HG03135 (cell line): Measurements from ENCODE around the gene HOMER1.
"Not testable (repeated sequence)": the region's sequence is repeated elsewhere in the genome, so short reads cannot be mapped to it uniquely, and the experiment has no call there.

Experiments used
- ATAC-seq: cut with Tn5 transposase; IDR thresholded peaks from one replicate; pipeline ENCODE4 v1.9.1; 2021; ENCODE audit warnings: mild to moderate bottlenecking, moderate library complexity; ENCODE audit not compliant: unreplicated experiment

Gene HOMER1

GRCh38 chr5:79430196-79430595 is 83.7 kb downstream of the HOMER1 start:
- ATAC-seq, result no peak

DNA sequence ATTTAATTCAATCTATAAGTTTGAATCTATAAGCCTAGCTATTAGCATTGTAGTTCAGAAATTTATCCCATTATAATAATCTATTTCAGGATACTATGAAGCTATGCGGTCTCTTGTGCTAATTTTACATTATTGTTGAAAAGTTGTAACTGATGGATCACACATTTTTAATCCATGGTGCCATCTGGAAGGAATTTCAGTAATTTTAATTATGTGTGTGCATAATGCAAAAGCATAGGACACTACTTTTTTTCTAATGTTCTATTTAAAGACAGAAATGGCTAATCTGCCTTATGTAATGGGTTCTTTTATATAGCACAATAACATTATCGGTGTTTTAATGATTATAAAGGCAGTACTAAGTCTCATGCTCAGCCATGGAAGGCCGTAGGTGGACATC is 90.6 kb downstream of the HOMER1 start:
- ATAC-seq, result no peak

- no peak for ATAC-seq
These were observed 93.7 kb downstream of the HOMER1 start for GRCh38 chr5:79420248-79420647.

GRCh38 chr5:79418276-79418675 is 95.7 kb downstream of the HOMER1 start:
- ATAC-seq, result no peak

GRCh38 chr5:79417495-79417894 is 96.4 kb downstream of the HOMER1 start:
- no peak for ATAC-seq

GRCh38 chr5:79416499-79416898 is 97.4 kb downstream of the HOMER1 start:
- ATAC-seq, result peak; percentile 70

- no peak for ATAC-seq
These were observed 100.8 kb downstream of the HOMER1 start for GRCh38 chr5:79413112-79413511.

DNA sequence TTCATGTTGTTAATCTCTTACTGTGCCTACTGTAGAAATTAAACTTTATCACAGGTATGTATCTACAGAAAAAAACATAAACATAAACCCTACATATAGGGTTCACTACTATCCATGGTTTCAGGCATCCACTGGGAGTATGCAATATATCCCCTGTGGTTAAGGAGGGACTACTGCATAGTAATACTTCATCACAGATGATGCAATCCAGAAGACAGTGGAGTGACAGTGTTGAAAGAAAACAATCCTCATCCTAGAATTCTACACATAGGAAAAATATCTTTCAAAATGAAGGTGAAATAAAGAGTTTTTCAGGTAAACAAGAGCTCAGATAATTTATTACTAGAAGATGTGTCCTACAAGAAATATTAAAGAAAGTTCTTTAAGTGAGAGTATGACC is 105.9 kb downstream of the HOMER1 start:
- ATAC-seq, result no peak

DNA sequence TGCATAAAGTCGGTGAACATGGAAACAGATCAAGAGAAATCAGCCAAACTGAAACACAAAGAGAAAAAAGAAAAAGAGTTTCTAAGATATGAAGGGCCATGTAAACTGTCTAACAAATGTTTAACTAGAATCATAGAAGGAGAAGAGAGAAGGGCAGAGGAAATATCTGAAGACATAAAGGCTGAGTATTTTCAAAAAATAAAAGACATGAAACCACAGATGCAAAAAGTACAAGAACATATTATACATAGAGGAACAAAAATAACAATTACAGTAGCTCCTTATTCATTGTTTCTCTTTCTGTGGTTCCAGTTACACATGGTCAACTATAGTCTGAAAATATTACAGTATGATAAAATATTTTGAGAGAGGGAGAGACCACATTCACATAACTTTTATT is 106.3 kb downstream of the HOMER1 start:
- no peak for ATAC-seq

DNA sequence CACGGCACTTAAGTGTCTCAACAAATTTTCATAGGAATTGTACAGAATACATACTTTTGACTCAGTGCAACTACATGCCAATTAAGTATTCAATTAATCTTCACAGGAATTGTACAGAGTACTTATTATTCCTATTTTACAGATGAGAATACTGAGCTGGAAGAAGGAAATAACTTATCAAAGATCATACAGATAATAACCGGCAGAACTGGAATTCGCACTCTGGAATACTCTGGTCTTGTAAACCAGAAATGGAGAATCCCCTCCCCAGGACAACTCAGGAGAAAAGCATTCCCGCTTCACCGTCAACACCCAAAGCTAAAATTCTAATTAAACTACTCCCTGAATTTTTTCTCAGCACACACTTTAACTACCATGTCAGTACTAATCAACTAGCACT is 112.7 kb downstream of the HOMER1 start:
- no peak for ATAC-seq

- ATAC-seq, result no peak
These were observed 114.9 kb downstream of the HOMER1 start for GRCh38 chr5:79399046-79399445.

DNA sequence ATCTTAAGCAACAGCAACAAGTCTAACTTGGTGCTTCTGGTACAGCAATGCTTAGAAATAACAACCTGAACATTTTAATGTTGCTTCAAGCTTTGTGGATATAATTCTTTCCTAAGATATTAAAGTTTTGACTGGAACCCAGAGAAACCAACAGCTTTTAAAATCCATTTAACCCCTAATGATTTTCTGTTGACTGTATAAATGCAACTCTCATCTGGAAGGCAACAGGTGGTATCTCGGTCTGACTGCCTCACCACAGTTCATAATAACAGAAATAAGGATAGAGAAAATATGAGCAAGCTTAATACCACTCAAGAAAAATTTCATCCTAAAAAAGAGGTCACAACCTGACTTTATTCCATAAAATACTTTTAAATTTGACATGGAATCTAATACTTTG is 116.9 kb downstream of the HOMER1 start:
- ATAC-seq, result no peak

DNA sequence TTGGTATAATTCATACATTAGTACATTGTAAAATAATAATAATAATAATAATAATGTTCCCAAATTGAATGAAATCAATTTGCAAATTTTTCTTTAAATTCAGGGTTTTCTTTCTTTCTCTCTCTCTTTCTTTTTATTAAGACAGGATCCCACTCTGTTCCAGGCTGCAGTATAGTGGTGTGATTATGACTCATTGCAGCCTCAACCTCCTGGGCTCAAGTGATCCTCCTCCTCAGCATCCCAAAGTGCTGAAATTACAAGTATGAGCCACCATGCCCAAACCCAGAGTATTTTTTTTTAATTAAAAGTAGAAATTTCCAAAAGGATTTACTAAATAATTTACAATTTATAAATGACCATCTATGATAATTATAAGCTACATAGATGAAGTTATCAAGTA is 117.7 kb downstream of the HOMER1 start:
- no peak for ATAC-seq

GRCh38 chr5:79395296-79395695 is 118.6 kb downstream of the HOMER1 start:
- ATAC-seq, result no peak

DNA sequence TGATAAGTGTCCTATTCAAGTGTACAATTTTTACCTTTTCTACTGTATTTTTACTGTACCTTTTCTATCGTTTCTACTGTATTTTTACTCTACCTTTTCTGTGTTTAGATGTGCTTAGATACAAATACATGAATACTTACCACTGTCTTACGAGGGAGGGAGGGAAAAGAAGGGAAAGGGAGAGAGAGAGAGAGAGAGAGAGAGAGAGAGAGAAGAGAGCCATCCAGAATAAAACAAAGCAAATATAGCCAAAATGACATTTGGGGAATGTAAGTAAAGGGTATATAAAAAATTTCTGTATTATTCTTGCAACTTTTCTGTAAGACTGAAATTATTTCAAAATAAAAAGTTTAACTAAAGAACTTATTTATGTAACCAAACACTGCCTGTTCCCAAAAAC is 121.2 kb downstream of the HOMER1 start:
- ATAC-seq, result no peak

DNA sequence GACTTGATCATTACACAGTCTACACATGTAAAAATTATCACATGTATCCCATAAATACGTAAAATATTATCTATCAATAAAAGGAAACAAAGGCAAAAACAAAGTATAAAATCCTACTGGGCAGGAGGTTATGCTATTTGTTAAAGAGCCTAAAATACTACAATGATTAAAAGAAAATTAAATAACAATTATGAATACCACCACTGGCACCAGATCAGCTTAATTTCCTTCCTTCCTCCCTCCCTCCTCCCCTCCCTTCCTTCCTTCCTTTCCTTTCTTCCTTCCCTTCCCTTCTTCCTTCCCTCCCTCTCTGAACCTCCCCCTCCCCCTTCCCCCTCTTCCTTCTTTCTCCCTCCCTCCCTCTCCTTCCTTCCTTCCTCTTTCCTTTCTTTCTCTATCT is 127.3 kb downstream of the HOMER1 start:
- ATAC-seq, result no peak

DNA sequence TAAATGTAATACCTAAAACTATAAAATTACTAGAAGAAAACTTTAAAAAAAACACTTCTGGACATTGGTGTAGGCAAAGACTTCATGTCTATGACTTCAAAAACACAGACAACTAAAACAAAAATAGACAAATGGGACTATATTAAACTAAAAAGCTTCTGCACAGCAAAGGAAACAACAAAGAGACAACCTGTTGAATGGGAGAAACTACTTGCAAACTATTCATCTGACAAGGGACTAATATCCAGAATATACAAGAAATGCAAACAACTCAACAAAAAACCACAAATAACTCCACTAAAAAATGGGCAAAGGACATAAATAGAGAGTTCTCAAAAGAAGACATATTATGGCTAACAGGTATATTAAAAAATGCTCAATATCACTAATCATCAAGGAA is 128.8 kb downstream of the HOMER1 start:
- ATAC-seq, result not testable (repeated sequence)

DNA sequence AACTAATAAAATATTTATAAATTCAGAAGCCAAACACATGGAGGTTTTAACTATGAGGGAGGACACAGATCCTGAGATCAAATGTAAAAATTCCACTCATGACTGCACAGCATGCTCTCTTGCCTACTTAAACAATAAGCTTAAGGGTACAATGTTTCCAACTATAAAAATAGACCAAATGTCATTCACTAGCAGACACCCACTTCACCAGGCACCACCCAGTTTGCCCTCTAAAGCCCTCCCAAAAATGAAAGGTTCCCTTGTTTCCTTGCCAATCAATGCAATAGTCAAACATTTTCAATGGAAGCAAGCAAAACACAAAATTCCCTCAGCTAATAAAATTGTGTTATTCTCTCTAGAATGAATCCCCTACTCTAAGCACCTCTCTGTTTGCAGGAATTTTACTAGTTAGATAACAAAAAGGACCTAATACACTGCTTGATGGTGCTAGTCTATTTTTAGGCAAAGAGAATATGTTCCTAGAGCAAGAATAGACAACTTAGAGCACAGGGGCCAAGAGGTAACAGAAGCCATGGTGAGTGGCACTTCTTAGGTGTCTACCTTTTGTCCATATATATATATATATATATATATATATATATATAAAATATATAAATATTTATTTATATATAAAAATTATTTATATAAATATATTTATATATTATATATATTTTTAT is 135.3 kb downstream of the HOMER1 start:
- ATAC-seq, result no peak

DNA sequence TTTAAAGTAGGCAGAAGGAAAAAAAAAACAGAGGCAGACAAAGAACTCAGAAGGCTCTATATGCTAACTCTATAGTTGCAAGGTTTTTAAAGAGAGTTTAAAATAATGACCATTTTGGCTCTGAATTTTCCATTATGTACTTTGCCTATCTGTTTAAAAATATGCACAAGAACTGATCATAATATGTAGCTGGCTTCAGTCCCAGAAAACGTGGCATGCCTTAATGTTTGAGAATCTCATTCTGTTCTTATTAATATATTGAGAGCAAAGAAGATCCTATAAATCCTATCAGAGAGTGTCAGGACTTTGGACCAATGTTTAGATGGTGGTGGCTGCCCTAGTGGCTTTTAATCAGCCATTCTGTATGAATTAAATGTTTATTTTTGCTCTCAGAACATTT is 156.5 kb downstream of the HOMER1 start:
- no peak for ATAC-seq

GRCh38 chr5:79349881-79350280 is 164.1 kb downstream of the HOMER1 start:
- ATAC-seq, result no peak

- ATAC-seq, result no peak
These were observed 164.9 kb downstream of the HOMER1 start for GRCh38 chr5:79349047-79349446.

DNA sequence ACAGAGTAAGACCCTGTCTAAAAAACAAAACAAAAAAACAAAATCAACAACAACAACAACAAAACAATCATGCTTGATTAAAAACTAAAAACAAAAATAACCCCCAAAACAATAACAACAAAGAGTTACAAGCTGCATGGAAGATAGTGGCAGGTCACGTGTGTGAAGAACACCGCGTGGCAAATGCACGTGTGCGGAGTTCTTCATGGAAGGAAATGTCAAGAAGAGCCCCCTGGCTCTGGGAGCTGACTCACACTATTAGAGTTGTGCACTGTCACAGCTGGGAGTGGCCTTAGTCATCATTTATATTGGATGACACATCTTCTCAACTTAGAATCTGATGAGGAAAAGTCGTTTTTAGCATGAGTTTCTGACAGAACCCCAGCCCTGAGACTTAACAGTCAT is 167.5 kb downstream of the HOMER1 start:
- no peak for ATAC-seq

DNA sequence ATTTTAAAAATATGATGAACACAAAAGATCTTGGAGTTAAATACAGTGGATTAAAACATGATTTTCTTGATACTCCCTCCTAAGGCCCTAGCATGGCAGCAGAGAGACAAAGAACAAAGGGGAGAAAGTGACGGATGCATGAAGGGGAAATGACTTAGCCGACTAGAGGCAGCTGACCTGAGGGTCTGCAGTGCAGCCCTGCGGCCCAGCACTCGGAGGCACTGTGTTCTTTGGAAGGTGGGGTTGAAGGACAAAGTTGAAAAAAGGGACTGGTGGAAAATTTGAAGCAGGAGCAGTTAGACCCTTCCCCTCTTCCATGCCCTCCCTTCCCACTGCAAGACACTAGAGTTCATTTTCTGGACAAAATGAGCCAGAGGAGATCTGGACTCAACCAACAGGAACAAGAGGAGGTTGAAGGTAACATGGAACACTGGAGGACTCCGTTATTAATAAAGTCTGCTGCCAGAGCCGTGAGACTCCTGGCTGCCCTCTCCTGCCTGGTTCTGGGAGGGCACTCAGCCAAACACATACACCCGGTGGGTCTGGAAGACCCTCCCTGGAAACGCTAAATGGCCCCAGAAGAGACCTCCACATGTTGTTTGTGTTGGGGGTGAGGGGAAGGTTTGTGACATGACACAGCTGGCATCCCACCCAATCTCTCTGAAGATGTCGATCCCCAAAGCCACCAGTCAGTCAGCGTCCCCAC is 179.9 kb downstream of the HOMER1 start:
- no peak for ATAC-seq
